DMS153 (cell line): ENCODE data around the gene ZDHHC14.
"Not testable (repeated sequence)": the region's sequence is repeated elsewhere in the genome, so short reads cannot be mapped to it uniquely, and the experiment has no call there.

Experiments
- DNase-seq: peaks from one replicate; lab custom pipeline; 2025; lab: John Stamatoyannopoulos, UW

ZDHHC14 gene

GRCh38 chr6:157717340-157717748 lies 336.4 kb downstream of the ZDHHC14 start:
- no peak for DNase-seq

- DNase-seq: no peak
These were observed 337.7 kb downstream of the ZDHHC14 start for GRCh38 chr6:157718503-157719187.

GRCh38 chr6:157720964-157721363 lies 340.0 kb downstream of the ZDHHC14 start:
- not testable (repeated sequence) for DNase-seq

- no peak for DNase-seq
These were observed 340.4 kb downstream of the ZDHHC14 start for GRCh38 chr6:157721426-157721825.

DNA sequence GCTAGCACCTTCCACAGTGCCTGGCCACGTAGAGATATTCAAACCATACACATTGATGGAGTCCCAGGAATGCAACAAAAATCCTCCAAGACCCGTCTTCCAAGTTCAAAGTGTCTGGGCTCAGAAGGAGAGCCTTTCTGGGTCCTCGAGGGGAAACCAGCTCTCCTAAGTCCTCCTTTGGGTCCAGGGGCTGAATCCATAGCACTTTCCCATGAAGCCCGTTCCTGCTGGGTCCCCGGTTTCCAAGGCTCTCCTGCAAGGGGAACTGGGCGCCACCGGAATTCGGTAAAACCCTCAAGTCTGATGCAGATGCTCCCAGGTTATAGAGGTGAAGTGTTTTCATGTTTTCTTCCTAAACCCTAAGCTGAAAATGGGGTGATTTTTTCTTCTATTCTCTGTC lies 340.8 kb downstream of the ZDHHC14 start:
- no peak for DNase-seq

GRCh38 chr6:157723376-157723775 lies 342.4 kb downstream of the ZDHHC14 start:
- DNase-seq: no peak

DNA sequence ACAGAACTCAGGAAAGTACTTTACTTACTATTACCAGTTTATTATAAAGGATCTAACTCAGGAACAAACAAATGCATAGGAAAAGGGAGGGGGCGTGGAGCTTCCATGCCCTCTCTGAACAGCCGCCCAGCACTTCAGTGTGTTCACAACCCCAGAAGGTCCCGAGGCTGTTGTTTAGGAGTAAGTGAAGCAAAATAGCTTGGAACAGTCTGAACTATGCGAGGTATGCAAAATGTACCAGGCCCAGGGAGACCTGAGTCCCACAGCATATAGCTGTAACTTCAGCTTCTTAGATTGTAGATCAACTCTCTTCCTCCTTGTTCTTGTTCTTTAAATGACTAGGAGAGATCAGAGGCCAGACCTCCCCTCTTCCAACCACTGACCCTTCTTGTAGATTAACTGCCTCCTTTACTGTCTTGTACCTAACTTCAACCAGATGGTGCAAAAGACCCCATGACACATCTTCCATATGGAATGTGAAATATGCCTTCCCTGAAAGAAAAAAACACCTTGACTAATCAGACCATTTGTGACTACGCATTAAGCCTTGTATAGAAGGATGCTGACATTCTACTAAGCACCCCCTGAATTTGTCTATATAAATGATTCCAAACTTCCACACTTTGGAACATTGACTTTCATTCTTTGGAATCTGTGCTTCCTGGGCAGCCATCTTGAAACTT lies 343.3 kb downstream of the ZDHHC14 start:
- no peak for DNase-seq

- no peak for DNase-seq
These were observed 344.2 kb downstream of the ZDHHC14 start for GRCh38 chr6:157724960-157725741.

GRCh38 chr6:157725836-157726235 lies 344.8 kb downstream of the ZDHHC14 start:
- no peak for DNase-seq

- no peak for DNase-seq
These were observed 346.1 kb downstream of the ZDHHC14 start for GRCh38 chr6:157726892-157727628.
